IMR-90 (cell line): ENCODE data around the gene GFY. TPM values are rescaled to one million over a fixed set of nuclear protein-coding genes. Genes with fewer than 3 reads are reported as not detected.
A peak's percentile ranks its signal among the peaks of the same experiment; 100 is the strongest.

Experiments
- ATAC-seq: fragments of 200-7000 bp; cut with Tn5 transposase; 2 replicates; pipeline ENCODE4 v1.9.1; 2020; ENCODE audit warnings: low read depth, mild to moderate bottlenecking, moderate library complexity
- BruUV-seq: library from RNA; stranded (reverse); fragments of 400-500 nt; replicated peaks from 2 replicates; lab custom pipeline; 2021; lab: Mats Ljungman, UMichigan
- CTCF ChIA-PET: fragments of 300-600 bp; formaldehyde crosslinking; extraction: SDS; loops from one replicate; lab custom pipeline; 2021; ENCODE audit warnings: antibody characterized with exemption; lab: Yijun Ruan, JAX
- POLR2A ChIA-PET: fragments of 300-600 bp; sonication (Branson Sonifier 250); formaldehyde crosslinking; loops from one replicate; lab custom pipeline; 2022; ENCODE audit warnings: antibody characterized with exemption; ENCODE audit not compliant: unreplicated experiment; lab: Charles Lee
- DNase-seq: peaks from one replicate; pipeline ENCODE4 v3.0.0; 2013
- H2AFZ ChIP-seq: replicated peaks from 2 replicates; pipeline ENCODE3; 2013; ENCODE audit warnings: low read length, mild to moderate bottlenecking; ENCODE audit not compliant: poor library complexity
- H2AK5ac ChIP-seq: 2 replicates; pipeline ENCODE4 v1.6.1; 2013; ENCODE audit warnings: low read depth, low read length, inconsistent platforms
- H2AK9ac ChIP-seq: replicated peaks from 2 replicates; pipeline ENCODE3; 2013; ENCODE audit warnings: mild to moderate bottlenecking, low read depth, low read length, moderate library complexity; ENCODE audit not compliant: poor library complexity
- H2BK120ac ChIP-seq: 2 replicates; pipeline ENCODE4 v1.6.1; 2013; ENCODE audit warnings: low read depth, low read length, inconsistent platforms
- H2BK15ac ChIP-seq: 3 replicates; pipeline ENCODE4 v1.6.1; 2013; ENCODE audit warnings: low read depth, low read length, inconsistent platforms
- H2BK20ac ChIP-seq: 2 replicates; pipeline ENCODE4 v1.6.1; 2013; ENCODE audit warnings: low read depth, mild to moderate bottlenecking, inconsistent platforms, low read length, moderate library complexity
- H2BK5ac ChIP-seq: 2 replicates; pipeline ENCODE4 v1.6.1; 2013; ENCODE audit warnings: mild to moderate bottlenecking, low read depth, low read length, inconsistent platforms; ENCODE audit not compliant: poor library complexity, severe bottlenecking
- H3K14ac ChIP-seq: replicated peaks from 2 replicates; pipeline ENCODE4 v1.6.1; 2013; ENCODE audit warnings: low read depth, low read length, inconsistent platforms
- H3K18ac ChIP-seq: 2 replicates; pipeline ENCODE4 v1.6.1; 2013; ENCODE audit warnings: low read depth, low read length, control low read depth
- H3K23ac ChIP-seq: 2 replicates; pipeline ENCODE4 v1.6.1; 2013; ENCODE audit warnings: low read depth, low read length, inconsistent platforms
- H3K27ac ChIP-seq: 2 replicates; pipeline ENCODE4 v1.5.1; 2013; ENCODE audit warnings: mild to moderate bottlenecking, control low read depth, low read length; ENCODE audit not compliant: insufficient read depth
- H3K27me3 ChIP-seq: 2 replicates; pipeline ENCODE4 v1.6.1; 2013; ENCODE audit warnings: low read length; ENCODE audit not compliant: control insufficient read depth, insufficient read depth
- H3K36me3 ChIP-seq: 2 replicates; pipeline ENCODE4 v1.6.1; 2013; ENCODE audit warnings: low read length, mixed read lengths; ENCODE audit not compliant: control insufficient read depth, insufficient read depth
- H3K4ac ChIP-seq: 2 replicates; pipeline ENCODE4 v1.6.1; 2013; ENCODE audit warnings: low read depth, low read length, inconsistent platforms
- H3K4me1 ChIP-seq: 2 replicates; pipeline ENCODE4 v1.6.1; 2013; ENCODE audit warnings: low read length, mixed read lengths; ENCODE audit not compliant: control insufficient read depth, insufficient read depth
- H3K4me2 ChIP-seq: 2 replicates; pipeline ENCODE4 v1.6.1; 2013; ENCODE audit warnings: low read depth, mild to moderate bottlenecking, control low read depth, low read length, moderate library complexity
- H3K4me3 ChIP-seq: 2 replicates; pipeline ENCODE4 v1.5.1; 2013; ENCODE audit warnings: low read depth, mild to moderate bottlenecking, control low read depth, low read length, moderate library complexity; ENCODE audit not compliant: insufficient read depth
- H3K56ac ChIP-seq: 2 replicates; pipeline ENCODE4 v1.6.1; 2013; ENCODE audit warnings: low read length, inconsistent platforms; ENCODE audit not compliant: insufficient read depth; ENCODE audit errors: extremely low read depth
- H3K79me1 ChIP-seq, 2 experiments: 2 replicates each; pipeline ENCODE4 v1.6.1; 2013; ENCODE audit warnings: low read length in 2 of 2, inconsistent platforms in 1 of 2, low read depth in 1 of 2
- H3K9ac ChIP-seq: 2 replicates; pipeline ENCODE4 v1.6.1; 2013; ENCODE audit warnings: low read depth, low read length, control low read depth
- H3K9me1 ChIP-seq: 2 replicates; pipeline ENCODE4 v1.6.1; 2013; ENCODE audit warnings: low read length, inconsistent platforms; ENCODE audit not compliant: insufficient read depth
- H3K9me3 ChIP-seq: 2 replicates; pipeline ENCODE4 v1.6.1; 2013; ENCODE audit warnings: low read length; ENCODE audit not compliant: control insufficient read depth, insufficient read depth
- H4K20me1 ChIP-seq: 2 replicates; pipeline ENCODE4 v1.6.1; 2013; ENCODE audit warnings: low read length, inconsistent platforms; ENCODE audit not compliant: insufficient read depth
- H4K5ac ChIP-seq: 2 replicates; pipeline ENCODE4 v1.6.1; 2013; ENCODE audit warnings: mild to moderate bottlenecking, low read depth, low read length, control low read depth
- H4K8ac ChIP-seq, 2 experiments: 2 replicates each; pipeline ENCODE4 v1.6.1; 2013; ENCODE audit warnings: low read depth in 2 of 2, low read length in 2 of 2, control low read depth in 1 of 2, inconsistent platforms in 1 of 2
- H4K91ac ChIP-seq: 2 replicates; pipeline ENCODE4 v1.6.1; 2013; ENCODE audit warnings: low read depth, low read length, inconsistent platforms; ENCODE audit not compliant: insufficient read depth
- MAFK ChIP-seq: IDR thresholded peaks from 2 replicates; pipeline ENCODE4 v1.6.1; 2012; ENCODE audit warnings: low read depth, low read length, improper control_type of control experiment
- WGBS, 2 experiments: methylation state at CpG; one replicate each; pipeline versions ENCODE4 v1.1.5 to v1.1.7; 2013; ENCODE audit warnings: missing lambda C conversion rate in 2 of 2; ENCODE audit not compliant: insufficient read length in 1 of 2; ENCODE audit errors: extremely low coverage in 2 of 2; 5-methylcytosine and 5-hydroxymethylcytosine counted together
- dilution Hi-C: fragments of 300-500 bp; cut with HindIII; formaldehyde crosslinking; loops from one replicate; pipeline ENCODE4 v1.14.3; 2018; ENCODE audit warnings: low sequenced_read_pairs; ENCODE audit not compliant: unreplicated experiment
- in situ Hi-C: fragments of 300-500 bp; cut with MboI; formaldehyde crosslinking; loops from 3 replicates; pipeline ENCODE4 v1.14.3; 2019; ENCODE audit warnings: low sequenced_read_pairs, inconsistent platforms, mixed read lengths
- intact Hi-C: fragments of 100-400 bp; cut with micrococcal nuclease; formaldehyde crosslinking; loops from 2 replicates; pipeline ENCODE4 v1.10.0; 2022
- polyA plus RNA-seq, 3 experiments: library from polyadenylated mRNA; depleted of rRNA; stranded (reverse); fragments of >200 nt; gene quantifications; 2 replicates each; pipeline ENCODE4 v1.2.3, GENCODE V29; 2012; ENCODE audit warnings: low replicate concordance in 1 of 3
- total RNA-seq: library from RNA; depleted of rRNA; stranded (reverse); fragments of >200 nt; gene quantifications from 2 replicates; pipeline ENCODE4 v1.2.3, GENCODE V29; 2012

GFY gene
- total and polyA plus RNA-seq, 2 of the 4 experiments (the other 2 are of a cell fraction) = not detected

DNA sequence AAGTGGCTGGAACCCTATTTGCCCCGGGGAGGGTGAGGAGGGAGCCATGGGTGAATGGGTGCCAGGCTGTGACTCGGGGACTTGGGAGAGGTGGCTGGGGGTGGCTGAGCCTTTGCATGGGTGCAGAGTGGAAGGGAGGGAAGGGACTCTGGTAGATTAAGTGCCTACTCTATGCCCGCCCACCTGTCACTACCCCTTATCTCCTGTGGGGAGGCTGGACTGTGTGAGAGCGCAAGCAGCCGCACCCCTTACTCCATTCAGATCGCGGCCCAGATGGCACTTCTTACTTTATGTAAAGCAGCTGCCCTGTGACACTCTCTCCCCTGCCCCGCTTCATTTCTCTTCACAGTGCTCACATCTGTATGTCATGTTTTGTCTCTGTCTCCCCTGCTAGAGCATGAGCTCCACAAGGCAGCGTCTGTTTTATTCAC, 34.2 kb upstream of the GFY start:
- TF ChIP-seq MAFK = no peak
- no peaks in the 10 kb centered on the region for H3K36me3 ChIP-seq
- dilution Hi-C loops (no loop called here), in situ Hi-C loops (loop anchor here (10.0 kb wide), 1 partner anchor 54 kb away; the partner anchor contains the start of gene SLC17A7), intact Hi-C loops (no loop called here)
- no peak overlapping the region for H4K91ac ChIP-seq
- H3K18ac ChIP-seq = no peak overlapping the region
- no peak overlapping the region for H4K8ac ChIP-seq
- H2BK15ac ChIP-seq = no peak overlapping the region
- no peak overlapping the region for H3K4me3 ChIP-seq
- no peak overlapping the region for H3K14ac ChIP-seq
- DNase-seq = no peak
- no TSS peak for BruUV-seq
- H2BK5ac ChIP-seq = no peak overlapping the region
- peak overlapping the region; percentile 65 for H2AK9ac ChIP-seq
- no peak overlapping the region for H2BK120ac ChIP-seq
- H3K27me3 ChIP-seq = peaks cover 43% of the 10 kb centered on the region
- H3K23ac ChIP-seq = no peak overlapping the region
- no peak overlapping the region for H2BK20ac ChIP-seq
- H3K9me1 ChIP-seq = no peaks in the 10 kb centered on the region
- H3K4ac ChIP-seq = no peak overlapping the region
- ChIA-PET POLR2A (no interaction called here), CTCF (interaction anchor here (0.6 to 1.4 kb wide), 2 partner anchors 54 to 156 kb away, joined by 3 to 4 read pairs; no protein-coding TSS in a partner anchor)
- H3K9ac ChIP-seq = no peak overlapping the region
- no peaks in the 10 kb centered on the region for H3K4me1 ChIP-seq
- H3K27ac ChIP-seq = no peak overlapping the region
- H4K5ac ChIP-seq = no peak overlapping the region
- no peaks in the 10 kb centered on the region for H3K9me3 ChIP-seq
- H4K20me1 ChIP-seq = no peaks in the 10 kb centered on the region
- H2AFZ ChIP-seq = no peak overlapping the region
- WGBS, 2 experiments = no CpG with 5 or more reads among the region's 9 CpGs
- no peak for ATAC-seq
- no peak overlapping the region for H3K56ac ChIP-seq
- H2AK5ac ChIP-seq = no peak overlapping the region
- no peaks in the 10 kb centered on the region for H3K79me1 ChIP-seq
- H3K4me2 ChIP-seq = no peak overlapping the region
